PC-9 (cell line): Measurements from ENCODE around the gene MIB1.

ENCODE experiments used
- CTCF ChIP-seq: fragments of 200-600 bp; sonication (generic); conservative IDR thresholded peaks from 2 replicates; pipeline ENCODE4 v1.6.1; 2017; ENCODE audit warnings: mixed run types, antibody characterized with exemption, mild to moderate bottlenecking, moderate library complexity
- EZH2 ChIP-seq: fragments of 200-600 bp; sonication (generic); IDR thresholded peaks from 2 replicates; pipeline ENCODE4 v1.8.0; 2017; ENCODE audit warnings: antibody characterized with exemption, low read depth

GRCh38 chr18:21826196-21826595 is 85.6 kb downstream of the MIB1 start:
- no peak for TF ChIP-seq CTCF
- TF ChIP-seq EZH2: no peak
